GM12878 (cell line): ENCODE measurements around the gene EML3.

Experiments
- CHD1 ChIP-seq: IDR thresholded peaks from 2 replicates; pipeline ENCODE4 v1.6.1; 2012; ENCODE audit warnings: low read depth, low read length, improper control_type of control experiment
- MYC ChIP-seq: IDR thresholded peaks from 2 replicates; pipeline ENCODE4 v1.6.1; 2011; ENCODE audit warnings: mild to moderate bottlenecking, low read length, moderate library complexity, inconsistent platforms; ENCODE audit not compliant: insufficient read depth, insufficient replicate concordance, insufficient read length, severe bottlenecking
- REST ChIP-seq: IDR thresholded peaks from 2 replicates; pipeline ENCODE4 v1.6.1; 2012; ENCODE audit warnings: mild to moderate bottlenecking, low read depth, low read length
- SIN3A ChIP-seq: IDR thresholded peaks from 2 replicates; pipeline ENCODE4 v1.6.1; 2012; ENCODE audit warnings: low read depth, low read length, improper control_type of control experiment
- ZBED1 ChIP-seq: IDR thresholded peaks from 2 replicates; pipeline ENCODE4 v1.6.1; 2016; ENCODE audit warnings: borderline replicate concordance
- ZNF384 ChIP-seq: IDR thresholded peaks from 2 replicates; pipeline ENCODE4 v1.6.1; 2012; ENCODE audit warnings: low read depth, mild to moderate bottlenecking, low read length, improper control_type of control experiment, borderline replicate concordance
- TF ChIP-seq, protein P1 (sequence below): fragments of 450-650 bp; formaldehyde crosslinking; IDR thresholded peaks from 2 replicates; pipeline ENCODE4 v1.5.0; 2022; ENCODE audit warnings: mild to moderate bottlenecking, missing genetic modification characterization
- TF ChIP-seq, protein P2 (sequence below): fragments of 450-650 bp; IDR thresholded peaks from 2 replicates; pipeline ENCODE4 v1.6.1; 2017; ENCODE audit warnings: mild to moderate bottlenecking

DNA sequence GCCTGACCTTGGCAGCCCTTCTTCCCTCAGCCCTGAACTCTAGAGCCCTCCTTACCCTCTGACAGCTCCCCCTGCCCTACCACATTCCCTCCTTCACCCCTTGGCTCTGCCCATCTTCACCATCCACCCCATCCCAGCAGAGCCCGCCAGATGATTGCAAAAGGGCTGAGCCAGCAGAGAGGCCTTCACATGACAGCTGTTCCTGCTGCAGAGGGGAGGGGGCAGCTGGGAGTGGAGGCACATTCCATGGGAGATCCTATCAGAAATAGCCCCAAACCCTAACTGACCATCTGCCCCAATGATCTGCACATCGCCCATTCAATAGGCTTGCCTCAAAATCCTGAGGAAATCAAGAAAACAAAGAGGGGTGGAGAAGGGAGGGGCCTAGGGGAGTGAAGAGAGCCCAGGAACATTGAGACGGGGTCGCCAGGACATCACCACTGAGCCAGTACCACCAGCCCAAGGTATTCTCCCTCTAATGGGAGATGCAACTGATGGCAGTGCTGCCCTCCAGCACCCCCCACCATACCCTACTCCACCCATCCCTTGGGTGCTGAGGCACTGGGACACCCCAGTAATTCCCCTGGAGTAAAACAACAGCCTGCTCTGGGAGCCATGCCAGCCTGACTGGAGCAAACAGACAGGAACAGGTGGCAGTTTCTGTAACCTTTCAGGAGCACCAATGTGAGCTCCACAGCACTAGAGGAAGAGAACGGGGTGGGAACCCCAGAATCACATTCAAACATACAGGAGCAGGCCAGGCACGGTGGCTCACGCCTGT, 58.0 kb downstream of the EML3 start:
- TF ChIP-seq ZBED1 (no peak), REST (no peak), MYC (no peak), CHD1 (no peak), SIN3A (no peak), ZNF384 (no peak)
- TF ChIP-seq, protein P1, sequence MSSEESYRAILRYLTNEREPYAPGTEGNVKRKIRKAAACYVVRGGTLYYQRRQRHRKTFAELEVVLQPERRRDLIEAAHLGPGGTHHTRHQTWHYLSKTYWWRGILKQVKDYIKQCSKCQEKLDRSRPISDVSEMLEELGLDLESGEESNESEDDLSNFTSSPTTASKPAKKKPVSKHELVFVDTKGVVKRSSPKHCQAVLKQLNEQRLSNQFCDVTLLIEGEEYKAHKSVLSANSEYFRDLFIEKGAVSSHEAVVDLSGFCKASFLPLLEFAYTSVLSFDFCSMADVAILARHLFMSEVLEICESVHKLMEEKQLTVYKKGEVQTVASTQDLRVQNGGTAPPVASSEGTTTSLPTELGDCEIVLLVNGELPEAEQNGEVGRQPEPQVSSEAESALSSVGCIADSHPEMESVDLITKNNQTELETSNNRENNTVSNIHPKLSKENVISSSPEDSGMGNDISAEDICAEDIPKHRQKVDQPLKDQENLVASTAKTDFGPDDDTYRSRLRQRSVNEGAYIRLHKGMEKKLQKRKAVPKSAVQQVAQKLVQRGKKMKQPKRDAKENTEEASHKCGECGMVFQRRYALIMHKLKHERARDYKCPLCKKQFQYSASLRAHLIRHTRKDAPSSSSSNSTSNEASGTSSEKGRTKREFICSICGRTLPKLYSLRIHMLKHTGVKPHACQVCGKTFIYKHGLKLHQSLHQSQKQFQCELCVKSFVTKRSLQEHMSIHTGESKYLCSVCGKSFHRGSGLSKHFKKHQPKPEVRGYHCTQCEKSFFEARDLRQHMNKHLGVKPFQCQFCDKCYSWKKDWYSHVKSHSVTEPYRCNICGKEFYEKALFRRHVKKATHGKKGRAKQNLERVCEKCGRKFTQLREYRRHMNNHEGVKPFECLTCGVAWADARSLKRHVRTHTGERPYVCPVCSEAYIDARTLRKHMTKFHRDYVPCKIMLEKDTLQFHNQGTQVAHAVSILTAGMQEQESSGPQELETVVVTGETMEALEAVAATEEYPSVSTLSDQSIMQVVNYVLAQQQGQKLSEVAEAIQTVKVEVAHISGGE (CRISPR knock-in tag): no peak
- TF ChIP-seq, protein P2, sequence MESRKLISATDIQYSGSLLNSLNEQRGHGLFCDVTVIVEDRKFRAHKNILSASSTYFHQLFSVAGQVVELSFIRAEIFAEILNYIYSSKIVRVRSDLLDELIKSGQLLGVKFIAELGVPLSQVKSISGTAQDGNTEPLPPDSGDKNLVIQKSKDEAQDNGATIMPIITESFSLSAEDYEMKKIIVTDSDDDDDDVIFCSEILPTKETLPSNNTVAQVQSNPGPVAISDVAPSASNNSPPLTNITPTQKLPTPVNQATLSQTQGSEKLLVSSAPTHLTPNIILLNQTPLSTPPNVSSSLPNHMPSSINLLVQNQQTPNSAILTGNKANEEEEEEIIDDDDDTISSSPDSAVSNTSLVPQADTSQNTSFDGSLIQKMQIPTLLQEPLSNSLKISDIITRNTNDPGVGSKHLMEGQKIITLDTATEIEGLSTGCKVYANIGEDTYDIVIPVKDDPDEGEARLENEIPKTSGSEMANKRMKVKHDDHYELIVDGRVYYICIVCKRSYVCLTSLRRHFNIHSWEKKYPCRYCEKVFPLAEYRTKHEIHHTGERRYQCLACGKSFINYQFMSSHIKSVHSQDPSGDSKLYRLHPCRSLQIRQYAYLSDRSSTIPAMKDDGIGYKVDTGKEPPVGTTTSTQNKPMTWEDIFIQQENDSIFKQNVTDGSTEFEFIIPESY: no peak
